HG03565 (cell line): ENCODE measurements around the gene LIX1L.

Experiments used
- ATAC-seq: cut with Tn5 transposase; IDR thresholded peaks from one replicate; pipeline ENCODE4 v1.9.1; 2021; ENCODE audit warnings: mild to moderate bottlenecking, moderate library complexity; ENCODE audit not compliant: unreplicated experiment

Gene LIX1L

DNA sequence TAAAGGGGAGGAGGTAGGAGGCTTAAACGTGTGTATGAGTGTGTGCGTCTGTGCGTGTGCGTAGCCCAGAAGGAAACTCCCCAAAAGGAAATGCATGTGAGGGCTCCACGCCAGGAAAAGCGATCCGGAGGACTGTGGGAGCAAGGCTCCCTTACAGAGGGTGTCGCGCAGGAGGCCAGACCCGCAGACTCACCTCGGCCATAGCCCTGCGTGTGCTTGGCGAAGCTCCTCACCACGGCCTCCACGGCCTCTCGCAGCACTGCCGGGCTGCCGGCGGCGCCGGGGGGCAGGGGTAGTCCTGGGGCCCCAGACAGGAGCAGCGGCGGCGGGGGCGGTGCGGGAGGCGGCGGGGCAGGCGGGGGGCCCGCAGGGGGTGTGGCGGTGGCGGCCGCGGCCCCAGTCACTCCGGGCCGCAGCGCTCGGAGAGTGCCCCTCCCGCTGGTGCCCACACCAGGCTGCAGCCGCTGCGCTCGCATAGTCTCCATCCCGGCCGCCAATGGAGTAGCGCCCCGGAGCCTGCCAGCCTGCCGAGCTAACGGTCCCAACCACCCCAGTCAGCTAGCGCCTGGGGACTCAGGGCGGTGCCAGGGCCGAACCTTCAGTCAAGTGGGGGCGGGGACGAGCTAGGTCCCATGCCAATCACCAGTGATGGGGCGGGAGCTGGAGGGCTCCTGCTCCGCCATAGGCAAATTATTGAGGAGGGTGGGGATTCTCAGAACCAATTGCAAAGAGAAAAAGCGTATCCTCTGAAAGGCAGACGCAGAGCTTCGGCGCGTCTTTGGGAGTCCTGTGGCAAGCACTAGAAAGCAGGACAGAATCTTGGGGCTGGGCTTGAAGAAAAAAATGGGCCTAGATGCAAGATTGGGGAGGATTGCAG, at the start of gene LIX1L:
Gene LIX1L (minus strand): TSS at position 575 of the 877 bp plus-strand sequence. CDS start 90 bp downstream, at position 485.
- peak; percentile 80 for ATAC-seq

DNA sequence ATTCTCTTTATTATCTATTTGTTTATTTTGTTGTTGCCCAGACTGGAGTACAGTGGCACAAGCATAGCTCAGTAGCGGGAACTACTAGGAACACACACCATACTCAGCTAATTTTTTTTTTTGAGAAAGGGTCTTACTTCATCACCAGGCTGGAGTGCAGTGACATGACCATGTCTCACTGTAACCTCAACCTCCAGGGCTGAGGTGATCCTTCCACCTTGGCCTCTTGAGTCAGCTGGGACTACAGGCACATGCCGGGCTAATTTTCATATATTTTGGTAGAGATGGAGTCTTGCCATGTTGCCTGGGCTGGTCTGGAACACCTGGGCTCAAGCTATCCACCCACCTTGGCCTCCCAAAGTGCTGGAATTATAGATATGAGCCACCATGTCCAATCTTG, 43.9 kb upstream of the LIX1L start:
- no peak for ATAC-seq

GRCh38 chr1:145999321-146000024, 41.7 kb upstream of the LIX1L start:
- no peak for ATAC-seq

DNA sequence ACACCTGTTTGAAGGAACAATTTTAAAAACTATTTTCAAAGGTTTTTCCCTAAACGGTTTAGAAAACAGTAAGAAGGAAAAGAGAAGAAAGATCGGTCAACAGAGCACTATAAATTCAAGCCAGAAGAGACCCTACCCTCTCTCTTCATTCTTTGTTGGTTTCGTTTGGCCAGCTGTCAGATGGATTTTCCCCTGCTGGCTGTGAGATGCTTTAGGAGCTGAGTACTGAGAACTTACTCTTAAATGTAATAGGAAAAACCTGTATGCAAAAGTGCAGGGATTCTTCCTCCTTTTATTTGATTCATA, 39.9 kb upstream of the LIX1L start:
- no peak for ATAC-seq

- ATAC-seq: peak; percentile 21
Measured at GRCh38 chr1:145997016-145997717, 39.4 kb upstream of the LIX1L start.

- peak; percentile 87 for ATAC-seq
Measured at GRCh38 chr1:145996433-145997015, 38.7 kb upstream of the LIX1L start, which contains the start of gene TXNIP. Gene TXNIP, minus strand, starts transcription at chr1:145996579. Its CDS starts 313 bp downstream, at chr1:145996266.

DNA sequence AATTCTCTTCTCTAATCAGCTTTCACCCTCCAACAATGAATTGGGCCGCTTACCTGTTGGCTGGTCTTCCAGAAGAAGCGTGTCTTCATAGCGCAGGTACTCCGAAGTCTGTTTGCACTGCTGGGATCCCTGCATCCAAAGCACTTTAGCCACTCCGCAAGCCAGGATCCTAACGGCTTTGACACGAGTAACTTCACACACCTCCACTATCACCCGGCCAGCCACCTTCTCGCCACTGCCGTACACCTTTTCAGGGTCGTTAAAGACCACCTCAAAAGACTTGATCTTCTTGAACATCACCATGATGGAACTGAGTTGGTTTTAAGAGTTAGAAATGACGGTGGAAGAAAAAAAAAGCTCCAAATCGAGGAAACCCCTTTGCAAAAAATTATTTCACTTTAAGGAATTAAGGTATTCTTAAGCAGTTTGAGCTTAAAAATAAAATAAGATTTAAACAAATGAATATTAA, 38.2 kb upstream of the LIX1L start:
- ATAC-seq: no peak

DNA sequence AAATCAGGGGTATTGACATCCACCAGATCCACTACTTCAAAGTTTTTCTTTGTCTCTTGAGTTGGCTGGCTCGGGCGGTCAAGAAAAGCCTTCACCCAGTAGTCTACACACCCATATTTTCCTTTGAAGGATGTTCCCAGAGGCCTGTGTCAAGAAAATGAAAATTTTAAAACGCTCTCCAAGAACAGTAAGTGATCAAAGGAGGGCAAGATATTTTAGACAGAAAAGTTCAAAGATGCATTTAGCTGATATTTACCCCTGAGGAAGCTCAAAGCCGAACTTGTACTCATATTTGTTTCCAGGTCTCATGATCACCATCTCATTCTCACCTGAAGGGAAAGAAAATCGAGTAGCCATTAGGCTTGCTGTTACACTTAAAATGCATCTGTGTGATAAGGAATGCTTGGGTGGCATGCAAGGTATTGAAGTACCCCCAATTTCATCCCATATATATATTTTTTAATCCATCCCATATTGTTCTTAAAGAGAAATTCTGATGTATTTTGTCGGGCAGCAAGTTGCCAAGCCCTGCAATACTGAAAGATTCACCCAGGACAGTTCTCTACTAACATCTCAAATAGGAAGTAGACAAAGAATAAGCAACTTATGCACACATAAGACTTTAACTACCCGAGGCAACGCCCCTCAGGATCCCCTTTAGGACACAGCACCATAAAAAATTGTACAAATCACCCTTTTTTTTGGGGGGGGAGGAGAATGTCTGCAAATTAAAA, 37.5 kb upstream of the LIX1L start:
- no peak for ATAC-seq

DNA sequence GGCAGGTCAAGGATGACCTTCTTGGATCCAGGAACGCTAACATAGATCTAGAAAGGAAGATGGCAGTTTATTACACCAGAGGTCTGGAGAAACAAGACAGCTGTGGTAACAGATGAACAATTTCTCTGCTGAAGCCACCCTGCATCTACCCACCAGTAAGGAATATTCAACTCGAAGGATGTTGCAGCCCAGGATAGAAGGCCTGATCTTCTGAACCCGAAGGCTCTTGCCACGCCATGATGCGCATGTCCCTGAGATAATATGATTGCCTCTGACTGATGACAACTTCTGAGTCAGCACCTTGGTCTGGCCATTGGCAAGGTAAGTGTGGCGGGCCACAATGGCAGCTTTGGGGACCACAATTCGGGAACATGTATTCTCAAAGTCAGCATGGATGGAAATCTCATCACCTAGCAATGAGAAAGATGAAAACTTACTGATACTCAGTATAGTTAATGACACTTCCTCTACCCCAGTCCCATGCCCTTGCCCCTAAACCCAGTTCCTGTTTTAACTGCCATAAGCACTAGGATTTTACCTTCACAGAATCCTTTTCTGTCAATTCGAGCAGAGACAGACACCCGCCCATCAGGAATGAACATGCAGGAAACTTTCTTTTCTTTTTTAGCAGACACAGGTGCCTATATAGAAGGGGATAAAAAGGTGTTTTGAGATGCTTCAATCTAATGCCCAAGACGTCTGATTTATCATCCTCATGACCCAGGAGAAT, 36.7 kb upstream of the LIX1L start:
- no peak for ATAC-seq

DNA sequence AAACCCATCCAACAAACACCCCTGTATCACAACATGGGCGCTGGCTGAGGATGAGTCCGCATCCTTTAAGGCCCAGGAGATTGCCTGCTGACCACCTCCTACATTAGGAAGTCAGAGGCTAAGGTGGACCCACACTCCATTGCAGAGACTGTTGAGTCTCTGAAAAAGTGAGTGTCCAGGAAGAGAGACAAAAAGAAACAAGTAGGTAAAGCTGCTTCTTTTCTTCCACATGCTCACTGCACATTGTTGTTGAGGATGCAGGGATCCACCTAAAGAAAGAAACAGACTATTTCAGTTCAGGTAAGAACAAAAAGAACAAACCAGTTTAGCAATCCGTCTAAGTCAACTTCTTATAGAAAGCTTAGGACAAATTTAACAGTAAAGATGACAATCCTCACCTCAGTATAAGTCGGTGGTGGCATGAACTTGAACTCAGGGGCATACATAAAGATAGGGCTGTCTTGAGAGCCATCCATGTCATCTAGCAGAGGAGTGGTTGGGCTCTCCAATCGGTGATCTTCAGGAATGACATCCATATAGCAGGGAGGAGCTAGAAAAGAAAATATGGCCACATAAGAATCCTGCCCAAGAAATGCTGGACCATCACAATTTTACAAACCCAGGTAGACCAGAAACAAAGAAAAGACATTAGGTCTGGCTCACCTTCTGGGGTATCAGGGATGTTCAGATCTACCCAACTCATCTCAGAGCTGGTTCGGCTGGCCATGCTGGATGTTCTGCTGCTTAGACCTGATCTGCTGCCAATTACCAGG, 36.0 kb upstream of the LIX1L start:
- no peak for ATAC-seq

- ATAC-seq: no peak
Measured at GRCh38 chr1:145992958-145993617, 35.3 kb upstream of the LIX1L start.

DNA sequence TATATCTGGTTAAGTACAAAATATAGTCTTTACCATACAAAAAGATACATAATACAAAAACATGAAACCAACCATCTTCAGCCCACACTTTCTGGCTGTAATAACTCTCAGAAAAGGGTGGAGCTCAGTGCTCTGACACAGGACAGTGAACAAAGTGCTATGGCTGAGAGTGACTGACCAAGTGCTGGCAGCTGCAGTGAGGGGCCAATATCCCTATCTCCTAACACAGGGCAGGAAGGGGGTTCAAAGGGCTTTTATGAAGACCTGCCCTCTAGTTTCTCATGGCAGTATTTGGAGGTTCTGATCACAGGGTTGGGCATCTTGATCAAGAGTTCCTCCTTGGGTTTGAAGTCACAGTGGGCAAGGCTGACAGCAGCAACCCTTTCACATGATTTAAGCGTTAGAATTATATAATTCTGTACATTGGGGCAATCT, 34.7 kb upstream of the LIX1L start:
- ATAC-seq: no peak

DNA sequence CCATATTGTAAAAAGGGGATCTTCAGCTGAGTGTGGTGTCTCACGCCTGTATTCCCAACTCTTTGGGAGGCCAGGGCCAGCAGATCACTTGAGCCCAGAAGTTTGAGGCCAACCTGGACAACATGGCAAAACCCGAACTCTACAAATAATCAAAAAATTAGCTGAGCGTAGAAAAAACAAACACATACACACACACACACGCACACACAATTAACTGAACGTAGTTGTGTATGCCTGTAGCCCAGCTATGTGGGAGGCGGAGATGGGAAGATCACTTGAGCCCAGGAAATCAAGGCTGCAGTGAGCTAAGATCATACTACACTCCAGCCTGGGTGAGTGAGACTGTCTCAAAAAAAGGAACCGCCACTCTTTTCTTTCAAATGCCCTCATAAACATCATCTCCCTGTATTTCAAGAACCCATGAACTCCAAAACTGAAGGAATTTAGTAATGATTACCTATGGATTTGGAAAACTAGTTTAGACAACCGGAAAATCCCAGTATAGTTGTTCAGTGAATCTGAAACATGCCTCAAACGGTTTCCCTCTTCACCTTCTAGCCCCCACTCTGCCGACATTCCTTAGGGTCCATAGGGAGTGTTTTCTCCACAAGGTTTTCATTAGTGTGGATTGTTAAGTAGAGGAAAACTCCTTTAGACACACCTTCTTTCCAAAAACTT, 34.1 kb upstream of the LIX1L start:
- no peak for ATAC-seq

DNA sequence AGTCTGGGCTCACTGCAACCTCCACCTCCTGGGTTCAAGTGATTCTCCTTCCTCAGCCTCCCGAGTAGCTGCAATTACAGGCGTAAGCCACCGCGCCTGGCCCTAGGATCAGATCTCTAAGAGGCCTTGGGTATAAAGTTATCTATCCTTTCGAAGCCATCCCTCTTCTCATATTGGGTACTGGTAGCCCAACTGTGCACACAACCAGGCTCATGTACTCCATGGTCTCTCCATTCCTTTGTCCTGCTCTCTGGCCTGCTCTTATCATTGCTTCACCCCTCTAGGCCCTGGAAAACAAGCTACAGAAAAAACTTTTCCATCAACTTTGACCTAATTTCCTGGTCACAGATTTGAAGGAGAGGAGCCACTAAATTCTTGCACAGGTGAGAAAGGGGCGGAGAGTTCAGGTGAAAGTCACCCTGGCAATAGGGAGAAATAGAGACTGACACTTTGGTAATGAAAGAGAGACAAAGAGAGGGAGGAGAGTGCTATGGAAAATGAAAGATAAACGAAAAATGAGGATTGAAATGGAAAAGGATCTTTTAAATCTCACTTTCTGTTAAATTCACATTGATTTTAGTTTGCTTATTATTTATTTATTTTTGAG, 32.5 kb upstream of the LIX1L start:
- ATAC-seq: no peak

DNA sequence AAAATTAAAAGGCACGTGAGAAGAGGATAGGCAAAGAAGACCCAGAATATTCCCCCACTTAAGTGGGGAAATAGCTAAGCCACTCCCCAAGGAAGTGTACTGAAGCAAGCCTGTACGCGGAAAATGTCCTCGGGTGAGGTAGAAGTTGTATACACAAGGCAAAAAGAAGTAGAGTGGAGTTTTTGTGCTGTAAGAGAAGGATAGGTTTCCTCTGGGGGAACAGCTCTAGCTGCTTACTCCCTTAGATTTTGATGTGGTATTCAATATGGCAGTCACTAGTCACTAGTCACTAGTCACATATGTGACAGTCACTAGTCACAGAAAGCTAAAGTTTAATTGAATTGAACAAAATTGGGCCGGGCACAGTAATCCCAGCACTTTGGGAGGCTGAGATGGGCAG, 31.0 kb upstream of the LIX1L start:
- ATAC-seq: no peak

DNA sequence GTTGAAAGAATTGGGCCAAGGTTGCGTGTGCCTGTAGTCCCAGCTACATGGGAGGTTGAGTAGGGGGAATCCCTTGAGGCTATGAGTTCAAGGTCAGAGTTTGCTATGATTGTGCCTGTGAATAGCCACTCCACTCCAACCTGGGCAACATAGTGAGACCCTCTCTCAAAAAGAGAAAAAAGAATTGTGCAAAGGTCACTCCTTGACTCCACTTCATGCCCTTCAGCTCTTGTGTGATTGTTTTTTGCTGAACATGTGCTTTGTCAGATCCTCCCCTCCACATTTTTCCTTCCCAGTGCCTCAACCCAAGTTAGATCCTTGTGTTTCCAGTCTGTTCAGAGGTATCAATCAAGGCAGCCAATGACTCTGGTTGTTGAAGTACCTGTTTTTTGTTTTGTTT, 30.1 kb upstream of the LIX1L start:
- ATAC-seq: no peak

GRCh38 chr1:145986551-145986950, 28.7 kb upstream of the LIX1L start:
- no peak for ATAC-seq
